Sigmoid colon (tissue), 7 donors: ENCODE results near the gene REC8. TPM values are rescaled to one million over a fixed set of nuclear protein-coding genes. Genes with fewer than 3 reads are reported as not detected.

Source experiments
- DNase-seq: peaks from one replicate; pipeline ENCODE4 v3.0.0-alpha.2; 2019
- H3K27ac ChIP-seq, 4 donors: fragments of 200-600 bp; sonication (generic); one replicate each; pipeline ENCODE4 v1.5.1; 2016 to 2019; ENCODE audit warnings: mild to moderate bottlenecking in 1 of 4
- H3K27me3 ChIP-seq, 3 donors: fragments of 200-600 bp; sonication (generic); one replicate each; pipeline ENCODE4 v1.5.1; 2019; ENCODE audit warnings: mild to moderate bottlenecking in 1 of 3
- H3K36me3 ChIP-seq, 4 donors: fragments of 200-600 bp; sonication (generic); one replicate each; pipeline ENCODE4 v1.5.1; 2016 to 2019
- H3K4me1 ChIP-seq, 4 donors: fragments of 200-600 bp; sonication (generic); one replicate each; pipeline ENCODE4 v1.5.1; 2017 to 2019
- H3K4me3 ChIP-seq, 4 donors: fragments of 200-600 bp; sonication (generic); one replicate each; pipeline ENCODE4 v1.5.1; 2017 to 2019; ENCODE audit warnings: mild to moderate bottlenecking in 2 of 4, moderate library complexity in 1 of 4
- H3K9me3 ChIP-seq, 4 donors: fragments of 200-600 bp in 3 of 4; sonication (generic) in 3 of 4; one replicate each; pipeline versions ENCODE4 v1.5.1 to v1.6.1; 2013 to 2019
- EP300 ChIP-seq, 4 donors: sonication (generic); formaldehyde crosslinking; IDR thresholded peaks; one replicate each; pipeline ENCODE4 v1.6.1; 2017; ENCODE audit warnings: antibody characterized with exemption in 4 of 4
- POLR2A ChIP-seq, 2 donors: fragments of 450-650 bp; IDR thresholded peaks; one replicate each; pipeline ENCODE4 v1.6.1; 2016; ENCODE audit warnings: antibody characterized with exemption in 2 of 2, mild to moderate bottlenecking in 2 of 2, moderate library complexity in 2 of 2
- POLR2AphosphoS5 ChIP-seq, 4 donors: sonication (generic); formaldehyde crosslinking; IDR thresholded peaks; one replicate each; pipeline ENCODE4 v1.6.1; 2017; ENCODE audit warnings: antibody characterized with exemption in 4 of 4
- WGBS, 2 donors: extraction: QIAGEN DNeasy Blood & Tissue Kit; methylation state at CpG; one replicate each; pipeline ENCODE4 v1.1.7; 2013; 5-methylcytosine and 5-hydroxymethylcytosine counted together
- intact Hi-C: fragments of 100-400 bp; cut with DNase I; formaldehyde crosslinking; loops from one replicate; pipeline ENCODE4 v1.15.1; 2023
- polyA plus RNA-seq, 3 donors: library from polyadenylated mRNA; stranded (reverse); fragments of 200-250 nt; gene quantifications; one replicate each; pipeline ENCODE4 v1.2.3, GENCODE V29; 2013
- total RNA-seq, 4 donors: library from RNA; depleted of rRNA; stranded (reverse); fragments of >200 nt; gene quantifications; one replicate each; pipeline ENCODE4 v1.1.0, GENCODE V29; 2016
- TF ChIP-seq, protein P1 (sequence below), 4 experiments: fragments of 450-650 bp in 3 of 4; fragments of 200-600 bp in 1 of 4; IDR thresholded peaks; one replicate each; pipeline ENCODE4 v1.5.1; 2016 to 2019; ENCODE audit warnings: antibody characterized with exemption in 4 of 4, mild to moderate bottlenecking in 3 of 4, moderate library complexity in 2 of 4
- donor health status: healthy with polysubstance abuse.
- donor health status: Bipolar disorder and iron deficiency.
- donor health status: healthy.

Gene REC8
- total and polyA plus RNA-seq, 7 donors = 1.8 to 24.1 (median 6.4) TPM

DNA sequence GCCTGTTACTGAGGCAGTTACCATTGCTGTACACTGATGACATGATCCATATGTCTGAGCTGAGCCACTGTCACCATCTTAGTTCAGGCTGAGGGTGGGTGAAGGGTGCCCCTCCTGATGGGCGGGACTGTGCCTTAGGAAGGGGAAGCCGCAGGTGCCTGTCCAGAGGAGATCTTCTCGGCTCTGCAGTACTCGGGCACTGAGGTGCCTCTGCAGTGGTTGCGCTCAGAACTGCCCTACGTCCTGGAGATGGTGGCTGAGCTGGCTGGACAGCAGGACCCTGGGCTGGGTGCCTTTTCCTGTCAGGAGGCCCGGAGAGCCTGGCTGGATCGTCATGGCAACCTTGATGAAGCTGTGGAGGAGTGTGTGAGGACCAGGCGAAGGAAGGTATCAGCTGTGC, 20.9 kb upstream of the REC8 start:
- Histone ChIP-seq H3K9me3 (no peaks in the 10 kb centered on the region), H3K36me3 (peaks cover 32 to 70% (median 56%) of the 10 kb centered on the region in 4 donors), H3K4me1 (peaks cover 0 to 26% (median 21%) of the 10 kb centered on the region in 4 donors), H3K4me3 (no peak overlapping the region), H3K27ac (no peak overlapping the region), H3K27me3 (no peaks in the 10 kb centered on the region)
- DNase-seq = no peak
- WGBS, 2 donors = 92% methylated on average over 9 of the region's 9 CpGs
- intact Hi-C loops = no loop called here
- TF ChIP-seq POLR2A (IDR thresholded peaks at IDR 0.05) (no peak), EP300 (IDR thresholded peaks at IDR 0.05) (no peak), POLR2AphosphoS5 (IDR thresholded peaks at IDR 0.05) (no peak)
- TF ChIP-seq, protein P1, sequence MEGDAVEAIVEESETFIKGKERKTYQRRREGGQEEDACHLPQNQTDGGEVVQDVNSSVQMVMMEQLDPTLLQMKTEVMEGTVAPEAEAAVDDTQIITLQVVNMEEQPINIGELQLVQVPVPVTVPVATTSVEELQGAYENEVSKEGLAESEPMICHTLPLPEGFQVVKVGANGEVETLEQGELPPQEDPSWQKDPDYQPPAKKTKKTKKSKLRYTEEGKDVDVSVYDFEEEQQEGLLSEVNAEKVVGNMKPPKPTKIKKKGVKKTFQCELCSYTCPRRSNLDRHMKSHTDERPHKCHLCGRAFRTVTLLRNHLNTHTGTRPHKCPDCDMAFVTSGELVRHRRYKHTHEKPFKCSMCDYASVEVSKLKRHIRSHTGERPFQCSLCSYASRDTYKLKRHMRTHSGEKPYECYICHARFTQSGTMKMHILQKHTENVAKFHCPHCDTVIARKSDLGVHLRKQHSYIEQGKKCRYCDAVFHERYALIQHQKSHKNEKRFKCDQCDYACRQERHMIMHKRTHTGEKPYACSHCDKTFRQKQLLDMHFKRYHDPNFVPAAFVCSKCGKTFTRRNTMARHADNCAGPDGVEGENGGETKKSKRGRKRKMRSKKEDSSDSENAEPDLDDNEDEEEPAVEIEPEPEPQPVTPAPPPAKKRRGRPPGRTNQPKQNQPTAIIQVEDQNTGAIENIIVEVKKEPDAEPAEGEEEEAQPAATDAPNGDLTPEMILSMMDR (IDR thresholded peaks at IDR 0.05) = no peak

DNA sequence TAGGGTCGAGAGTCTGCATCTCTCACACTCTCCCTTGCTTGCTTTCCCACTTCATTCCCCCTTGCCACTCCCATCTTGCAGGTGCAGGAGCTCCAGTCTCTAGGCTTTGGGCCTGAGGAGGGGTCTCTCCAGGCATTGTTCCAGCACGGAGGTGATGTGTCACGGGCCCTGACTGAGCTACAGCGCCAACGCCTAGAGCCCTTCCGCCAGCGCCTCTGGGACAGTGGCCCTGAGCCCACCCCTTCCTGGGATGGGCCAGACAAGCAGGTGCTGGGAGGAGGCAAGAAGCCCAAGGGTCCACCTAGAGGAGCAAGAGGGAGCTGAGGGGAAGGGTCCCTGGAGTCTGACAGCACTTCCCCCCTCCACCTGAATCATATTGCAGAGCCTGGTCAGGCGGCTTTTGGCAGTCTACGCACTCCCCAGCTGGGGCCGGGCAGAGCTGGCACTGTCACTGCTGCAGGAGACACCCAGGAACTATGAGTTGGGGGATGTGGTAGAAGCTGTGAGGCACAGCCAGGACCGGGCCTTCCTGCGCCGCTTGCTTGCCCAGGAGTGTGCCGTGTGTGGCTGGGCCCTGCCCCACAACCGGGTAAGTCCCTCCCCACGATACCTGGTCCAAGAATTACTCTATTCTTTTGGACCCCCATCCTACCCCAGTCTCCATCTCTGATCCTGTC, 20.3 kb upstream of the REC8 start:
- no peaks in the 10 kb centered on the region for H3K9me3 ChIP-seq
- peaks cover 38 to 76% (median 62%) of the 10 kb centered on the region in 4 donors for H3K36me3 ChIP-seq
- no peak for TF ChIP-seq POLR2AphosphoS5 (IDR thresholded peaks at IDR 0.05)
- no peak for TF ChIP-seq POLR2A (IDR thresholded peaks at IDR 0.05)
- TF ChIP-seq, protein P1 (IDR thresholded peaks at IDR 0.05) = no peak
- no peak for TF ChIP-seq EP300 (IDR thresholded peaks at IDR 0.05)
- no peaks in the 10 kb centered on the region for H3K27me3 ChIP-seq
- H3K4me3 ChIP-seq = no peak overlapping the region
- WGBS, 2 donors = 94 to 98% methylated on average over 16 of the region's 16 CpGs
- H3K27ac ChIP-seq = no peak overlapping the region
- no peak for DNase-seq
- intact Hi-C loops = no loop called here
- peaks cover 0 to 24% (median 19%) of the 10 kb centered on the region in 4 donors for H3K4me1 ChIP-seq

- DNase-seq = no peak
- H3K36me3 ChIP-seq = peaks cover 52 to 87% (median 68%) of the 10 kb centered on the region in 4 donors
- no peak overlapping the region for H3K27ac ChIP-seq
- 96 to 98% methylated on average over 10 of the region's 10 CpGs for WGBS, 2 donors
- no peak overlapping the region for H3K4me3 ChIP-seq
- no peaks in the 10 kb centered on the region for H3K27me3 ChIP-seq
- H3K9me3 ChIP-seq = no peaks in the 10 kb centered on the region
- intact Hi-C loops = no loop called here
- no peak for TF ChIP-seq EP300 (IDR thresholded peaks at IDR 0.05)
- TF ChIP-seq, protein P1 (IDR thresholded peaks at IDR 0.05) = no peak
- no peak for TF ChIP-seq POLR2AphosphoS5 (IDR thresholded peaks at IDR 0.05)
- no peak for TF ChIP-seq POLR2A (IDR thresholded peaks at IDR 0.05)
- H3K4me1 ChIP-seq = no peaks in the 10 kb centered on the region
Measured at GRCh38 chr14:24155100-24155499, 16.8 kb upstream of the REC8 start.

- WGBS, 2 donors = 90 to 95% methylated on average over 1 of the region's 1 CpG
- TF ChIP-seq, protein P1 (IDR thresholded peaks at IDR 0.05) = no peak
- no peak for TF ChIP-seq EP300 (IDR thresholded peaks at IDR 0.05)
- TF ChIP-seq POLR2A (IDR thresholded peaks at IDR 0.05) = no peak
- no peak for TF ChIP-seq POLR2AphosphoS5 (IDR thresholded peaks at IDR 0.05)
Measured at GRCh38 chr14:24156840-24157239, 15.0 kb upstream of the REC8 start.

More at GRCh38 chr14:24156840-24157239, 15.0 kb upstream of the REC8 start:
- Histone ChIP-seq H3K9me3 (no peaks in the 10 kb centered on the region), H3K27ac (no peak overlapping the region), H3K36me3 (peaks cover 43 to 75% (median 51%) of the 10 kb centered on the region in 4 donors), H3K27me3 (no peaks in the 10 kb centered on the region), H3K4me3 (no peak overlapping the region), H3K4me1 (peaks cover 0 to 10% (median 9%) of the 10 kb centered on the region in 4 donors)
- intact Hi-C loops = no loop called here
- DNase-seq = no peak
